GM12875 (cell line): Measurements from ENCODE around the gene NPTX1.

Experiments used
- H3K4me3 ChIP-seq: one replicate; pipeline ENCODE4 v1.5.1; 2011; ENCODE audit warnings: low read depth, low read length, control low read depth
- CTCF ChIP-seq: IDR thresholded peaks from 2 replicates; pipeline ENCODE4 v1.5.1; 2011; ENCODE audit warnings: low read depth, mild to moderate bottlenecking, control low read depth, inconsistent platforms, low read length, moderate library complexity, borderline replicate concordance; ENCODE audit not compliant: insufficient read depth

The NPTX1 gene

GRCh38 chr17:80475910-80476876, at the start of gene NPTX1:
TSS of gene NPTX1 (minus strand) at chr17:80476607. CDS start at chr17:80476446, 161 bp downstream.
- no peak within 1 kb of the TSS for H3K4me3 ChIP-seq
- no peak for TF ChIP-seq CTCF

- no peak overlapping the region for H3K4me3 ChIP-seq
- no peak for TF ChIP-seq CTCF
Measured at GRCh38 chr17:80523956-80524712, 47.7 kb upstream of the NPTX1 start.

- no peak for TF ChIP-seq CTCF
Measured at GRCh38 chr17:80523054-80523744, 46.8 kb upstream of the NPTX1 start.

GRCh38 chr17:80520810-80521455, 44.5 kb upstream of the NPTX1 start:
- H3K4me3 ChIP-seq, result no peak overlapping the region
- no peak for TF ChIP-seq CTCF

More at GRCh38 chr17:80523054-80523744, 46.8 kb upstream of the NPTX1 start:
- H3K4me3 ChIP-seq, result no peak overlapping the region

GRCh38 chr17:80519091-80519781, 42.8 kb upstream of the NPTX1 start:
- H3K4me3 ChIP-seq, result no peak overlapping the region
- TF ChIP-seq CTCF, result no peak

- no peak for TF ChIP-seq CTCF
- H3K4me3 ChIP-seq, result no peak overlapping the region
Measured at GRCh38 chr17:80518392-80518791, 42.0 kb upstream of the NPTX1 start.
